MCF 10A (cell line): ENCODE measurements around the gene ARIH1. TPM values are rescaled to one million over a fixed set of nuclear protein-coding genes. Genes with fewer than 3 reads are reported as not detected.

Experiments
- BruUV-seq: library from RNA; stranded (reverse); fragments of 400-500 nt; replicated peaks from 2 replicates; lab custom pipeline; 2021; lab: Mats Ljungman, UMichigan
- CTCF ChIA-PET: fragments of 300-600 bp; sonication (Branson Sonifier 250); formaldehyde crosslinking; extraction: SDS; loops from one replicate; lab custom pipeline; 2021; ENCODE audit warnings: antibody characterized with exemption, inconsistent platforms; lab: Yijun Ruan, JAX
- POLR2A ChIA-PET: fragments of 300-600, 350-650 bp; sonication (Branson Sonifier 250); formaldehyde crosslinking; extraction: SDS; loops from one replicate; lab custom pipeline; 2020; ENCODE audit warnings: antibody characterized with exemption, inconsistent platforms; lab: Yijun Ruan, JAX
- DNase-seq: peaks from one replicate; pipeline ENCODE4 v3.0.0-alpha.2; 2018; ENCODE audit not compliant: unreplicated experiment
- H3K27ac Mint-ChIP-seq: one replicate; pipeline ENCODE4 v1.8.0; 2022; ENCODE audit warnings: mild to moderate bottlenecking, low read depth, mixed read lengths; ENCODE audit not compliant: unreplicated experiment
- H3K27me3 Mint-ChIP-seq: one replicate; pipeline ENCODE4 v1.8.0; 2022; ENCODE audit warnings: mixed read lengths; ENCODE audit not compliant: insufficient read depth, unreplicated experiment
- H3K36me3 Mint-ChIP-seq: one replicate; pipeline ENCODE4 v1.8.0; 2022; ENCODE audit warnings: mild to moderate bottlenecking, moderate library complexity, mixed read lengths; ENCODE audit not compliant: insufficient read depth, unreplicated experiment
- H3K4me1 Mint-ChIP-seq: one replicate; pipeline ENCODE4 v1.8.0; 2022; ENCODE audit warnings: mixed read lengths; ENCODE audit not compliant: insufficient read depth, unreplicated experiment
- H3K4me3 Mint-ChIP-seq: one replicate; pipeline ENCODE4 v1.8.0; 2022; ENCODE audit warnings: mild to moderate bottlenecking, moderate library complexity, mixed read lengths; ENCODE audit not compliant: unreplicated experiment
- H3K9me3 Mint-ChIP-seq: one replicate; pipeline ENCODE4 v1.8.0; 2022; ENCODE audit warnings: mixed read lengths; ENCODE audit not compliant: unreplicated experiment
- CTCF ChIP-seq: fragments of 200-600 bp; IDR thresholded peaks from one replicate; pipeline ENCODE4 v1.8.0; 2022; ENCODE audit warnings: antibody characterized with exemption, mild to moderate bottlenecking; ENCODE audit not compliant: unreplicated experiment
- intact Hi-C: fragments of 100-400 bp; cut with micrococcal nuclease; formaldehyde crosslinking; loops from 2 replicates; pipeline ENCODE4 v1.14.1; 2022
- total RNA-seq: library from RNA; stranded (reverse); gene quantifications from 2 replicates; pipeline ENCODE4 v1.2.3, GENCODE V29; 2022

The ARIH1 gene
- total RNA-seq, 1 experiment from 2014 or later: 235 TPM

- ChIA-PET POLR2A (interaction anchor here (0.7 to 2.0 kb wide), 2 partner anchors 28 to 311 kb away, joined by 4 to 5 read pairs; partner anchors contain the start of gene ARIH1), CTCF (interaction anchor here (0.9 kb wide), 1 partner anchor 9 kb away, joined by 4 read pairs; no protein-coding TSS in a partner anchor)
- Mint-ChIP-seq H3K9me3 (no peaks in the 10 kb centered on the region), H3K4me3 (no peak overlapping the region), H3K27me3 (peaks cover 26% of the 10 kb centered on the region), H3K27ac (no peak overlapping the region), H3K36me3 (no peaks in the 10 kb centered on the region), H3K4me1 (no peaks in the 10 kb centered on the region)
- DNase-seq: no peak
- TF ChIP-seq CTCF: no peak
- intact Hi-C loops: no loop called here
- BruUV-seq: no TSS peak
Observed at GRCh38 chr15:72445426-72445825, 28.7 kb upstream of the ARIH1 start.

GRCh38 chr15:72450805-72451204 is 23.3 kb upstream of the ARIH1 start:
- Mint-ChIP-seq H3K27ac (no peak overlapping the region), H3K4me1 (no peaks in the 10 kb centered on the region), H3K9me3 (no peaks in the 10 kb centered on the region), H3K36me3 (no peaks in the 10 kb centered on the region), H3K27me3 (peaks cover 8% of the 10 kb centered on the region), H3K4me3 (no peak overlapping the region)
- CTCF ChIA-PET: no interaction called here
- no TSS peak for BruUV-seq
- intact Hi-C loops: no loop called here
- POLR2A ChIA-PET: interaction anchor here (0.7 kb wide), 1 partner anchor 12 kb away, joined by 4 read pairs; no protein-coding TSS in a partner anchor
- no peak for DNase-seq
- TF ChIP-seq CTCF: no peak

- ChIA-PET POLR2A (interaction anchor here (0.7 kb wide), 1 partner anchor 11 kb away, joined by 4 read pairs; no protein-coding TSS in a partner anchor), CTCF (no interaction called here)
- H3K27ac Mint-ChIP-seq: no peak overlapping the region
Observed at GRCh38 chr15:72451224-72451623, 22.9 kb upstream of the ARIH1 start.

GRCh38 chr15:72456684-72457083 is 17.4 kb upstream of the ARIH1 start:
- Mint-ChIP-seq H3K4me3 (no peak overlapping the region), H3K36me3 (no peaks in the 10 kb centered on the region), H3K9me3 (no peaks in the 10 kb centered on the region), H3K27me3 (no peaks in the 10 kb centered on the region), H3K4me1 (no peaks in the 10 kb centered on the region), H3K27ac (peak overlapping the region; percentile 68)
- no peak for DNase-seq
- intact Hi-C loops: no loop called here
- CTCF ChIA-PET: interaction anchor here (0.7 kb wide), 2 partner anchors 30 to 35 kb away, joined by 3 to 5 read pairs; no protein-coding TSS in a partner anchor
- no peak for TF ChIP-seq CTCF
- BruUV-seq: no TSS peak
- POLR2A ChIA-PET: interaction anchor here (3.1 kb wide), 1 partner anchor 17 kb away, joined by 9 read pairs; no protein-coding TSS in a partner anchor

More at GRCh38 chr15:72451224-72451623, 22.9 kb upstream of the ARIH1 start:
- intact Hi-C loops: no loop called here
- H3K4me1 Mint-ChIP-seq: no peaks in the 10 kb centered on the region
- H3K4me3 Mint-ChIP-seq: no peak overlapping the region
- no peaks in the 10 kb centered on the region for H3K36me3 Mint-ChIP-seq
- H3K27me3 Mint-ChIP-seq: peaks cover 4% of the 10 kb centered on the region
- TF ChIP-seq CTCF: no peak
- DNase-seq: no peak
- no TSS peak for BruUV-seq
- H3K9me3 Mint-ChIP-seq: no peaks in the 10 kb centered on the region
